Measurements from ENCODE around the gene HS1BP3. TPM values are rescaled to one million over a fixed set of nuclear protein-coding genes. Genes with fewer than 3 reads are reported as not detected.

HS1BP3 gene
- total and polyA plus RNA-seq, 10 donors = 8.8 to 38.0 (median 25.9) TPM

GRCh38 chr2:20645301-20645701 lies 5.6 kb downstream of the HS1BP3 start:
- Histone ChIP-seq H3K4me1 (peaks cover 19 to 46% (median 35%) of the 10 kb centered on the region in 6 donors), H3K4me3 (no peak overlapping the region), H3K27me3 (replicated peaks in 1 of 7) (no peaks in the 10 kb centered on the region), H3K27ac (no peak overlapping the region), H3K36me3 (peaks cover 0 to 68% (median 39%) of the 10 kb centered on the region in 6 donors), H3K9me3 (no peaks in the 10 kb centered on the region)
- no peak for TF ChIP-seq POLR2A (IDR thresholded peaks at IDR 0.05)
- no peak for TF ChIP-seq POLR2AphosphoS5 (IDR thresholded peaks at IDR 0.05)
- TF ChIP-seq CTCF (IDR thresholded peaks at IDR 0.05 in 8 of 11, conservative IDR thresholded peaks at IDR 0.05 in 3 of 11) = no peak
- intact Hi-C loops (cut with DNase I; ENCODE audit: low total_unique reads) = no loop called here
- 89 to 93% (median 91%) methylated on average over 8 to 14 of the region's 14 CpGs for WGBS, 5 donors
- DNase-seq = peak; percentile 67

GRCh38 chr2:20643826-20644225 lies 7.1 kb downstream of the HS1BP3 start:
- 29 to 88% (median 65%) methylated on average over 3 of the region's 3 CpGs for WGBS, 5 donors
- no peak overlapping the region for H3K4me3 ChIP-seq
- no peak overlapping the region for H3K27ac ChIP-seq
- H3K4me1 ChIP-seq = peaks cover 6 to 31% (median 20%) of the 10 kb centered on the region in 6 donors
- H3K36me3 ChIP-seq = peaks cover 0 to 83% (median 46%) of the 10 kb centered on the region in 6 donors
- DNase-seq = no peak
- no peaks in the 10 kb centered on the region for H3K27me3 ChIP-seq (replicated peaks in 1 of 7)
- no peak for TF ChIP-seq POLR2AphosphoS5 (IDR thresholded peaks at IDR 0.05)
- TF ChIP-seq CTCF (IDR thresholded peaks at IDR 0.05 in 8 of 11, conservative IDR thresholded peaks at IDR 0.05 in 3 of 11) = no peak
- TF ChIP-seq POLR2A (IDR thresholded peaks at IDR 0.05) = no peak
- no peaks in the 10 kb centered on the region for H3K9me3 ChIP-seq
- intact Hi-C loops (cut with DNase I; ENCODE audit: low total_unique reads) = no loop called here

GRCh38 chr2:20643060-20643459 lies 7.8 kb downstream of the HS1BP3 start:
- Histone ChIP-seq H3K27ac (no peak overlapping the region), H3K4me3 (no peak overlapping the region), H3K9me3 (no peaks in the 10 kb centered on the region), H3K36me3 (peaks cover 0 to 91% (median 52%) of the 10 kb centered on the region in 6 donors), H3K27me3 (replicated peaks in 1 of 7) (no peaks in the 10 kb centered on the region), H3K4me1 (peaks cover 5 to 24% (median 13%) of the 10 kb centered on the region in 6 donors)
- 94 to 98% (median 96%) methylated on average over 7 of the region's 7 CpGs for WGBS, 5 donors
- intact Hi-C loops (cut with DNase I; ENCODE audit: low total_unique reads) = no loop called here
- no peak for TF ChIP-seq POLR2AphosphoS5 (IDR thresholded peaks at IDR 0.05)
- no peak for TF ChIP-seq POLR2A (IDR thresholded peaks at IDR 0.05)
- no peak for TF ChIP-seq CTCF (IDR thresholded peaks at IDR 0.05 in 8 of 11, conservative IDR thresholded peaks at IDR 0.05 in 3 of 11)
- DNase-seq = peak; percentile 52

GRCh38 chr2:20642055-20642971 lies 8.6 kb downstream of the HS1BP3 start:
- WGBS, 5 donors = 38 to 46% (median 42%) methylated on average over 24 to 26 of the region's 26 CpGs
- Histone ChIP-seq H3K27me3 (replicated peaks in 1 of 7) (no peaks in the 10 kb centered on the region), H3K4me3 (no peak overlapping the region), H3K9me3 (no peaks in the 10 kb centered on the region), H3K27ac (no peak overlapping the region), H3K36me3 (peaks cover 0 to 95% (median 60%) of the 10 kb centered on the region in 6 donors), H3K4me1 (peaks cover 5 to 16% (median 8%) of the 10 kb centered on the region in 6 donors)
- peak; percentile 95 for DNase-seq
- intact Hi-C loops (cut with DNase I; ENCODE audit: low total_unique reads) = no loop called here
- TF ChIP-seq POLR2AphosphoS5 (IDR thresholded peaks at IDR 0.05) = peak; percentile 22 to 75 (median 59)
- TF ChIP-seq CTCF (IDR thresholded peaks at IDR 0.05 in 8 of 11, conservative IDR thresholded peaks at IDR 0.05 in 3 of 11) = peak; percentile 70 to 96 (median 90)
- TF ChIP-seq POLR2A (IDR thresholded peaks at IDR 0.05) = no peak

Measured in spleen (tissue), 11 donors.